Fibroblast of lung (primary cell): ENCODE measurements around the gene LGALS1.
"Not testable (repeated sequence)": the region's sequence is repeated elsewhere in the genome, so short reads cannot be mapped to it uniquely, and the experiment has no call there.

Experiments used
- CTCF ChIP-seq, 2 donors: IDR thresholded peaks in 1 of 2; conservative IDR thresholded peaks in 1 of 2; 1 replicate in 1 of 2; 2 replicates in 1 of 2; pipeline ENCODE4 v1.5.1; 2011 to 2012; ENCODE audit warnings: low read length in 2 of 2, control low read depth in 1 of 2, inconsistent platforms in 1 of 2, low read depth in 1 of 2, mild to moderate bottlenecking in 1 of 2
- EZH2 ChIP-seq: IDR thresholded peaks from 2 replicates; pipeline ENCODE4 v1.5.1; 2012; ENCODE audit warnings: low read length, control low read depth, mild to moderate bottlenecking; ENCODE audit errors: missing control alignments

GRCh38 chr22:37717235-37717634 lies 41.8 kb downstream of the LGALS1 start:
- not testable (repeated sequence) for TF ChIP-seq CTCF (conservative IDR thresholded peaks at IDR 0.05 in 1 of 2, IDR thresholded peaks at IDR 0.05 in 1 of 2; ENCODE audit: low read depth in 1 of 2, low read length in 2 of 2); EZH2
